Bone marrow (tissue), 2 donors: ENCODE results near the gene JPH2.

ENCODE experiments used
- DNase-seq, 2 donors: peaks; one replicate each; lab custom pipeline; 2025; lab: John Stamatoyannopoulos, UW

Gene JPH2

GRCh38 chr20:44187772-44188709, 1.1 kb upstream of the JPH2 start:
- no peak for DNase-seq

GRCh38 chr20:44186674-44187053, 324 bp downstream of the JPH2 start:
- DNase-seq, result no peak

- no peak for DNase-seq
These were observed 787 bp downstream of the JPH2 start for GRCh38 chr20:44186201-44186600.

- no peak for DNase-seq
These were observed 1.4 kb downstream of the JPH2 start for GRCh38 chr20:44185574-44185973.

- no peak for DNase-seq
These were observed 3.7 kb downstream of the JPH2 start for GRCh38 chr20:44183282-44183681.

- no peak for DNase-seq
These were observed 4.1 kb downstream of the JPH2 start for GRCh38 chr20:44182863-44183262.

GRCh38 chr20:44182135-44182765, 4.7 kb downstream of the JPH2 start:
- no peak for DNase-seq

- DNase-seq, result no peak
These were observed 5.4 kb downstream of the JPH2 start for GRCh38 chr20:44181611-44182010.

GRCh38 chr20:44180814-44181213, 6.2 kb downstream of the JPH2 start:
- no peak for DNase-seq

- DNase-seq, result no peak
These were observed 10.0 kb downstream of the JPH2 start for GRCh38 chr20:44176833-44177534.

GRCh38 chr20:44174996-44175765, 11.8 kb downstream of the JPH2 start:
- DNase-seq, result no peak

- DNase-seq, result no peak
These were observed 13.1 kb downstream of the JPH2 start for GRCh38 chr20:44173846-44174245.

GRCh38 chr20:44173116-44173515, 13.9 kb downstream of the JPH2 start:
- no peak for DNase-seq

GRCh38 chr20:44172572-44172950, 14.4 kb downstream of the JPH2 start:
- DNase-seq, result no peak

- no peak for DNase-seq
These were observed 15.0 kb downstream of the JPH2 start for GRCh38 chr20:44171775-44172571.

- no peak for DNase-seq
These were observed 16.1 kb downstream of the JPH2 start for GRCh38 chr20:44170816-44171410.

GRCh38 chr20:44167736-44168135, 19.3 kb downstream of the JPH2 start:
- DNase-seq, result no peak

GRCh38 chr20:44166477-44166876, 20.5 kb downstream of the JPH2 start:
- no peak for DNase-seq

- no peak for DNase-seq
These were observed 21.0 kb downstream of the JPH2 start for GRCh38 chr20:44166008-44166407.

GRCh38 chr20:44160133-44160532, 26.9 kb downstream of the JPH2 start:
- DNase-seq, result no peak

- DNase-seq, result no peak
These were observed 27.3 kb downstream of the JPH2 start for GRCh38 chr20:44159711-44160110.
